ENCODE data around the gene TTC9C. TPM values are rescaled to one million over a fixed set of nuclear protein-coding genes. Genes with fewer than 3 reads are reported as not detected.

The TTC9C gene
- total and polyA plus RNA-seq, 2 of the 13 experiments (the other 11 are each of a cell fraction or from before 2014, with no cell fraction given), result 28.0 to 36.4 TPM

- TF ChIP-seq ZFP37 (CRISPR knock-in tag; IDR thresholded peaks at IDR 0.05; ENCODE audit: borderline replicate concordance) (no peak), ZNF704 (CRISPR knock-in tag; IDR thresholded peaks at IDR 0.05; ENCODE audit: borderline replicate concordance) (peak; percentile 75; the same call in 1 of the 2 replicates), ZNF296 (CRISPR knock-in tag; conservative IDR thresholded peaks at IDR 0.05) (no peak), CEBPG (CRISPR knock-in tag; IDR thresholded peaks at IDR 0.05) (peak; percentile 25; the same call in 1 of the 2 replicates), U2AF1 (optimal IDR thresholded peaks at IDR 0.05; ENCODE audit: low read depth, low read length) (no peak), ZNF691 (CRISPR knock-in tag; IDR thresholded peaks at IDR 0.05; ENCODE audit: borderline replicate concordance, low read depth) (peak; percentile 91; the same call in 1 of the 2 replicates), ZGPAT (CRISPR knock-in tag; IDR thresholded peaks at IDR 0.05) (peak; percentile 95), NRL (CRISPR knock-in tag; IDR thresholded peaks at IDR 0.05; ENCODE audit: borderline replicate concordance) (peak; percentile 86; the same call in 1 of the 2 replicates), MEIS1 (CRISPR knock-in tag; IDR thresholded peaks at IDR 0.05; ENCODE audit: borderline replicate concordance) (peak; percentile 88; the same call in 1 of the 2 replicates), PHF5A (CRISPR knock-in tag; IDR thresholded peaks at IDR 0.05; ENCODE audit: low read depth, unreplicated experiment) (peak; percentile 96), CREBL2 (CRISPR knock-in tag; IDR thresholded peaks at IDR 0.05; ENCODE audit: borderline replicate concordance) (no peak), SAP130 (CRISPR knock-in tag; IDR thresholded peaks at IDR 0.05; ENCODE audit: low read depth) (peak; percentile 96), CENPT (CRISPR knock-in tag; IDR thresholded peaks at IDR 0.05; ENCODE audit: low read depth) (peak; percentile 51; the same call in 1 of the 2 replicates), PAWR (CRISPR knock-in tag; IDR thresholded peaks at IDR 0.05; ENCODE audit: borderline replicate concordance) (no peak), ZNF772 (CRISPR knock-in tag; IDR thresholded peaks at IDR 0.05) (peak; percentile 79; the same call in 1 of the 2 replicates), SRY (CRISPR knock-in tag; IDR thresholded peaks at IDR 0.05) (no peak), CC2D1A (CRISPR knock-in tag; IDR thresholded peaks at IDR 0.05) (no peak), POLR2A (IDR thresholded peaks at IDR 0.05; ENCODE audit: insufficient read depth in 1 of 2, low read depth in 2 of 2, low read length in 2 of 2) (peak; percentile 91 to 98), PRDM15 (CRISPR knock-in tag; IDR thresholded peaks at IDR 0.05) (no peak), TFAP4 (IDR thresholded peaks at IDR 0.05; ENCODE audit: borderline replicate concordance, low read depth) (peak; percentile 34; the same call in 1 of the 2 replicates), GZF1 (CRISPR knock-in tag; IDR thresholded peaks at IDR 0.05) (no peak; the same call in 1 of the 2 replicates)
These were observed 58.9 kb downstream of the TTC9C start, which contains the start of gene TMEM179B (continued) for GRCh38 chr11:62787005-62787759.
